Measurements from ENCODE around the gene SLA2. TPM values are rescaled to one million over a fixed set of nuclear protein-coding genes. Genes with fewer than 3 reads are reported as not detected.
"Not testable (repeated sequence)": the region's sequence is repeated elsewhere in the genome, so short reads cannot be mapped to it uniquely, and the experiment has no call there.

The SLA2 gene
- total RNA-seq, 2 experiments from 2014 or later = 48.7 to 52.6 TPM

DNA sequence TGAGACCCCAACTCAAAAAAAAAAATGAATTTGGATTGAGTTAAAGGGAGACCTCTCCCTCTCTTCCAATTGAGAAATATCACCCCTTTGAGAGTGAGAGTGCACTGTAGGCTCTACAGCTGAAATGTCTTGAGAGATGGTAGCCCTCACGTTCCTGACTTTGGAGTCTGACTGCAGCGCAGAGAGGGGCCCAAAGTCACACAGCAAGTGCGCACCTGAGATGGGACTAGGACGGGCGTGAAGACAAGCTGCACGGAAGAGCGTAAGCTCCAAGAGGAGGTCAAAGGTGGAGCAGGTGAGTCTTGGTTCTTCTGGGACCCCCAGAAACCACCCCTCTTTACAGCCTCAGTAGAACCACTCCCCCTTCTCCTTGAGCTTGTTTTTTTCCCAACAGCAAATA is 643 bp downstream of the SLA2 start:
- Mint-ChIP-seq H3K27me3 (no peaks in the 10 kb centered on the region), H3K4me3 (peak overlapping the region; percentile 81), H3K36me3 (ENCODE audit: low read depth) (peaks cover 24% of the 10 kb centered on the region), H3K27ac (peak overlapping the region; percentile 99), H3K9me3 (ENCODE audit: low read depth) (no peaks in the 10 kb centered on the region), H3K4me1 (peaks cover 41% of the 10 kb centered on the region)
- peak; percentile 23 for DNase-seq
- ATAC-seq = no peak
- ChIA-PET CTCF (interaction anchor here (0.7 to 3.0 kb wide), 10 partner anchors 10 to 243 kb away, joined by 3 to 12 read pairs (median 4); partner anchors contain the start of genes DSN1 and RAB5IF), POLR2A (interaction anchor here (1.1 to 1.3 kb wide), 2 partner anchors 10 to 39 kb away, joined by 3 to 8 read pairs; partner anchors contain the start of gene RAB5IF)
- intact Hi-C loops (cut with DNase I, micrococcal nuclease) = loop anchor here (2.0 kb wide), 3 partner anchors 15 to 39 kb away; no protein-coding TSS in a partner anchor

DNA sequence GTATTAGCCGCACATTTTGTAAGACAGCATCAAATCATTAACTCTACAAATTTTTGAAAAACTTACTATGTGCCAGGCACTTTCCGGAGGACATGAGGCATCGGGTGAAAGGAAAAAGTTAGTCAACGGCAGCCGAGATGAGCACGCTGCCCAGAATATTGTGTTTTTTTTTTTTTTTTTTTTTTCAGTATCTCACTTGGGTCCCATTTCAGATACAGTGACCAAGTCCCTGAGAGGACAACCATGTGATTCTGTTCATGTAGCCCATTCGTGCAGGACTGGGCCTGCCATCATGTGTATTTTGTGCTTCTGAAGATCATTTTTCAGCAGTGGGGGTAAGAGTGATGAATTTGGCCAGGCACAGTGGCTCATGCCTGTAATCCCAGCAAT is 1.3 kb downstream of the SLA2 start:
- intact Hi-C loops (cut with DNase I, micrococcal nuclease) = loop anchor here (1.0 to 2.0 kb wide), 8 partner anchors 14 to 183 kb away; partner anchors contain the start of genes DSN1 (in 1 of the 2), NDRG3 (in 1 of the 2), RAB5IF (in 1 of the 2) and TGIF2 (in 1 of the 2)
- peaks cover 41% of the 10 kb centered on the region for H3K4me1 Mint-ChIP-seq
- POLR2A ChIA-PET = interaction anchor here (0.6 to 1.2 kb wide), 3 partner anchors 49 to 71 kb away, joined by 3 to 4 read pairs (median 3); partner anchors contain the start of gene TGIF2
- no peaks in the 10 kb centered on the region for H3K27me3 Mint-ChIP-seq
- H3K4me3 Mint-ChIP-seq = peak overlapping the region; percentile 81
- H3K36me3 Mint-ChIP-seq (ENCODE audit: low read depth) = peaks cover 26% of the 10 kb centered on the region
- DNase-seq (peak; percentile 77), ATAC-seq (peak; percentile 65)
- no peaks in the 10 kb centered on the region for H3K9me3 Mint-ChIP-seq (ENCODE audit: low read depth)
- peak overlapping the region; percentile 99 for H3K27ac Mint-ChIP-seq
- CTCF ChIA-PET = interaction anchor here (0.6 to 3.0 kb wide), 11 partner anchors 10 to 1026 kb away, joined by 3 to 12 read pairs (median 4); partner anchors contain the start of gene RAB5IF

DNA sequence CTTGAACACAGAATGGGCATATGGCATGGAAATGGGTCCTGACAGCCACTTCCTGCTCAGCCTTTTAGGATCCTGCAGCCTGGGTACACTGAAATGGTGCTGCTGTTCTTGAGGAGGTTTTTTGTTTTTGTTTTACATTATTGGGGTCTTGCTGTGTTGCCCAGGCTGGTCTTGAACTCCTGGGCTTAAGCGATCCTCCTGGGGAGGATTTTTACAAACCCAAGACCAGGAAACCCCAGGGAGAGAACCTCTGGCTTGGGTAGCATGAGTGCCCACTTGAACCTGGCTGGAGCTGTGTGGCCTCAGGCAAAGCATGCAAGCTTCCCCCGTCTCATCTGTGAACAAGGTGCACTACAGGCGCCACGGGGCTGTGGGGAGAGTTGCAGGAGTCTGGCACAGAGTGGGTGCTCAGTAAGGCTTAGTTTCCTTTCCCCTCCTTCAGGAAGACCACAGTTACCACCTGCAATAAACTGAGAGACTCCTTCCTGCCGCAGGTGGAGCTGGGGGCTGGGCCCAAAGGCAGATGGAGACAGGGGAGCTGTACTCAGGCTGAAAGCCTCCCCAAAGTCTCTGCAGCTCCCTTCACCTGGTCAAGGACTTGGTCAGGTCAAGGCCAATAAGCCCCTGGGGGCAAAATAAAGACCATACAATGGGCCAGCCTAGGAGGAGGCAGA is 1.8 kb downstream of the SLA2 start:
- CTCF ChIA-PET = interaction anchor here (0.6 to 3.0 kb wide), 12 partner anchors 11 to 1026 kb away, joined by 3 to 12 read pairs (median 4); partner anchors contain the start of gene RAB5IF
- peak overlapping the region; percentile 99 for H3K27ac Mint-ChIP-seq
- DNase-seq = peak; percentile 78
- no peaks in the 10 kb centered on the region for H3K9me3 Mint-ChIP-seq (ENCODE audit: low read depth)
- peaks cover 41% of the 10 kb centered on the region for H3K4me1 Mint-ChIP-seq
- intact Hi-C loops (cut with DNase I, micrococcal nuclease) = loop anchor here (1.0 to 2.0 kb wide), 8 partner anchors 13 to 183 kb away; partner anchors contain the start of genes DSN1 (in 1 of the 2), NDRG3 (in 1 of the 2), RAB5IF (in 1 of the 2) and TGIF2 (in 1 of the 2)
- H3K4me3 Mint-ChIP-seq = peak overlapping the region; percentile 81
- peaks cover 28% of the 10 kb centered on the region for H3K36me3 Mint-ChIP-seq (ENCODE audit: low read depth)
- ATAC-seq = peak; percentile 70
- no peaks in the 10 kb centered on the region for H3K27me3 Mint-ChIP-seq
- POLR2A ChIA-PET = interaction anchor here (0.6 to 1.2 kb wide), 3 partner anchors 48 to 71 kb away, joined by 3 to 4 read pairs (median 3); partner anchors contain the start of gene TGIF2

DNA sequence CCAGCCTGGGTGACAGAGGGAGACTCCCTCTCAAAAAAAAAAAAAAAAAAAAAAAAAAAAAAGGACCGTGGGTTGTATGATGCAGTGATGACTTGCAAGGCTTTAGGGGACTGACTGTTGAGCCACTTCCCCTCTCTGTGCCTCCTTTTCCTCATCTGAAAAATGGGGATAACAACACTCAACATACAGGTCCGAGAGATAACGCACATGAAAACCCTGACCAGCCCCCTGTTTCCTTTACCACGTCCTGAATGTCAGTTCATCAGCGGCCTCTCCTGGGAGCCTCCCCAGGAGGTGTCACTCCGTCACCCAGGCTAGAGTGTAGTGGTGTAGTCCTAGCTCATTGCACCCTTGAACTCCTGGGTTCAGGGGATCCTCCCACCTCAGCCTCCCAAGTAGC is 3.9 kb downstream of the SLA2 start:
- Mint-ChIP-seq H3K36me3 (ENCODE audit: low read depth) (peaks cover 38% of the 10 kb centered on the region), H3K4me3 (peak overlapping the region; percentile 7), H3K4me1 (peaks cover 39% of the 10 kb centered on the region), H3K27ac (peak overlapping the region; percentile 99), H3K27me3 (no peaks in the 10 kb centered on the region), H3K9me3 (ENCODE audit: low read depth) (no peaks in the 10 kb centered on the region)
- peak; percentile 25 for DNase-seq
- ChIA-PET CTCF (interaction anchor here (0.6 to 3.0 kb wide), 3 partner anchors 28 to 85 kb away, joined by 3 to 12 read pairs (median 8); partner anchors contain the start of gene RAB5IF), POLR2A (no interaction called here)
- intact Hi-C loops (cut with DNase I, micrococcal nuclease) = no loop called here
- ATAC-seq = no peak

DNA sequence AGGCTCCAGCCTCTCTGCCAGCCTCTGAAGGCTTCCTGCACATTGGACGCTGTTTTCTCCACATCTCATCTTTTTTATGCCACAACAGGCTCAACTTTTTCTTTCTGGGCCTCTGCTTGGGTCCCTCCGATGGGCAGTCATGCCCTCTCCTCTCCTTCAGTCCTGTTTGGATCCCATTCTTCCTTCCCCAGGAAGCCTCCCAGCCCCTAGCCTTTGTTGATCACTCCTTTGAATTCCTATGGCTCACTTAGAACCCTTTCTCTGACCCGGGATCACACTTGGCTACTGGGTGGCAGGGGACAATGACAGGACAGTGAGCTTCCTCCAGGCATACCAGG is 4.5 kb downstream of the SLA2 start:
- H3K27ac Mint-ChIP-seq = peak overlapping the region; percentile 29
- H3K4me1 Mint-ChIP-seq = peaks cover 33% of the 10 kb centered on the region
- DNase-seq = no peak
- peaks cover 40% of the 10 kb centered on the region for H3K36me3 Mint-ChIP-seq (ENCODE audit: low read depth)
- H3K9me3 Mint-ChIP-seq (ENCODE audit: low read depth) = no peaks in the 10 kb centered on the region
- intact Hi-C loops (cut with DNase I, micrococcal nuclease) = no loop called here
- H3K27me3 Mint-ChIP-seq = no peaks in the 10 kb centered on the region
- ChIA-PET CTCF (interaction anchor here (2.1 kb wide), 1 partner anchor 28 kb away, joined by 8 read pairs; no protein-coding TSS in a partner anchor), POLR2A (no interaction called here)
- ATAC-seq = no peak
- H3K4me3 Mint-ChIP-seq = no peak overlapping the region

DNA sequence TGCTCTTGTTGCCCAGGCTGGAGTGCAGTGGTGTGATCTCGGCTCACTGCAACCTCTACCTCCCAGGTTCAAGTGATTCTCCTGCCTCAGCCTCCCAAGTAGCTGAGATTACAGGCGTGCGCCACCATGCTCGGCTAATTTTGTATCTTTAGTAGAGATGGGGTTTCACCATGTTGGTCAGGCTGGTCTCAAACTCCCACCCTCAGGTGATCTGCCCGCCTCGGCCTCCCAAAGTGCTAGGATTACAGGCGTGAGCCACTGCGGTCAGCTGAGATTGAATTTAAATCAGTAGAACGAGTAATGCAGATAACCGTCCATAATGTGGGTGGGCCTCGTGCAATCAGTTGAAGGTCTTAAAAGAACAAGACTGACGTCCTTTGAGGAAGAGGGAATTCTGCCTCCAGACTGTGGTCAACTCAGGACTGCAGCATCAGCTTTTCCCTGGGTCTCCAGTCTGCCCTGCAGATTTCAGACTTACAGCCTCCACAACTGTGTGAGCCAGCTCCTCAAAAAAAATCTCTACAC is 7.1 kb downstream of the SLA2 start:
- H3K4me3 Mint-ChIP-seq; H3K27ac Mint-ChIP-seq; H3K27me3 Mint-ChIP-seq; ATAC-seq; intact Hi-C loops (cut with DNase I, micrococcal nuclease); DNase-seq; H3K9me3 Mint-ChIP-seq (ENCODE audit: low read depth); POLR2A ChIA-PET: not testable (repeated sequence)
- Mint-ChIP-seq H3K36me3 (ENCODE audit: low read depth) (peaks cover 32% of the 10 kb centered on the region), H3K4me1 (peaks cover 19% of the 10 kb centered on the region)
- CTCF ChIA-PET = interaction anchor here (0.6 kb wide), 1 partner anchor 495 kb away, joined by 3 read pairs; no protein-coding TSS in a partner anchor

DNA sequence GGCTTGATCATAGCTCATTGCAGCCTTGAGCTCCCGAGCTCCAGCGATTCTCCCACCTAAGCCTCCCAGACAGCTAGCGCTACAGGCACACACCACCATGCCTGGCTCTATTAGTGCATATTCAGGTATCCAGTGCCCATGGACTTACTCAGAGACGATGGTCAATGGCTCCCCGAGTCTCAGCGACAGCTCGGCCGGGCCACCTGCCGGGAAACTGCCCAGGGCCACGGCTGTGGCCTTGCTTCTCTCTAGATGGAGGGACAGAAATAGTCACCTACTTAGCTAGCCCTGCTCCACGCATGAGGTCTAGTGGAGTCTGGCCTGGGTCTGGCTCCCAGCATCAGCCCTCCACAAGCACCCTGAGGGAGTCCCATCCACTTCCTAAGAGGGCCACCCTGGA is 11.7 kb downstream of the SLA2 start:
- intact Hi-C loops (cut with DNase I, micrococcal nuclease) = no loop called here
- ChIA-PET POLR2A (no interaction called here), CTCF (no interaction called here)
- Mint-ChIP-seq H3K9me3 (ENCODE audit: low read depth) (no peaks in the 10 kb centered on the region), H3K4me3 (no peak overlapping the region), H3K4me1 (peaks cover 27% of the 10 kb centered on the region), H3K27ac (peak overlapping the region; percentile 52), H3K36me3 (ENCODE audit: low read depth) (peaks cover 45% of the 10 kb centered on the region), H3K27me3 (no peaks in the 10 kb centered on the region)
- ATAC-seq (no peak), DNase-seq (no peak)

DNA sequence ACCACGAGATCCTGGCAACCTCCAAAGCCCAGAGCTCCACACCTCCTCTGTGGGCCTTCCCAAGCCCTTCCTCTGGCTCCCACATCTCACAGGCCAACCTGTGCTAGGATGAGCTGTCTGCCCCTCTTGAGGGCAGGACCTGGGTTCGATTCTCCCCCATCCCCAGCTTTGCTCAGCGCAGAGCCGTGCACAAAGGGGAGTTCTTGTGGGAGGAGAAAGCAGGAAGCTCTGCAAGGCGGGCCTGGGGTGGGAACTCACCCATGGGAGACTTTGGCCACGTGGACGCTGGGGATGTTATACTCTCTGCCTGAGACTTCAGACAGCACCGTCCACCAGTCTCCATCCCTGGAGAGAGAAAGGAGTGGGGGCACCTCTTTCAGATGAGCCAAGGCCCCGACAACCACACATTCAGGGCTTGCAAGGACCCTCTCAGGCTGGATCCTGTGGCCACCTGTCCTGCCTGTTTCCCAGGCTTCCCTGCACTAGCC is 12.7 kb downstream of the SLA2 start:
- H3K36me3 Mint-ChIP-seq (ENCODE audit: low read depth) = peaks cover 43% of the 10 kb centered on the region

DNA sequence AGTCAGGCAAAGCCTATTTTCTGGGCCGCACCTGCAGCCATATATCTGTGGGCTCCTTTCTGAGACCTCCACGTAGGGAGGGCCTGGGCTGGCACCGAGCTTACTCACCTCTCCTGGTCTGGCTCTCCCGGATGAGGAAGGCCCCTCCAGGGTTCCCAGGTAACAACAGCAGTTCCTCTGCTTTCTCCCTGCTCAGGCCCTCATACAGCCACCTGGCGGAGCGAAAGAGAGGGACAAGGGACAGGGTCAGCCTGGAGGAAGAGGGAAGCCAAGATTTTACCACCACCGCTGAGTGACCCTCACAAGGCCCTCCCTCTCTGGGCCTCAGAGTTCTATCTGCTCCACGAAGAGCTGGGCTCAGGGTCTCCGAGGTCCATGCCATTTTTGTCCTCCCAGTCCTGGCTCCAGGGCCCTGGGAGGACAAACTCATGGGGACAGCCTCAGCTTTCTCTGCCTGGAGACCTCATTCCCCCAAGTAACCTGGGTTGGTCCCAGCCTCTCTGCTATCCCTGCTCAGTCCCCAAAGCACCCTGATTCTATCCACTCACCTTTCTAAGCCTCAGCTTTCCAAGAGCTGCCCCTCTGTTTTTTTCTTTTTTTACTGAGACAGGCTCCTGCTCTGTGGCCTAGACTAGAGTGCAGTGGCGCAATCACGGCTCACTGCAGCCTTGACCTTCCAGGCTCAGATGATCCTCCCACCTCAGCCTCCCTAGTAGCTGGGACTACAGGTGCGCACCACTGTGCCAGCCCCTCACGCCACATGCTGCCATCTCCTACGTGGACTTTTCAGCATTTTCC is 13.3 kb downstream of the SLA2 start:
- CTCF ChIA-PET = interaction anchor here (0.6 to 1.0 kb wide), 3 partner anchors 12 to 243 kb away, joined by 3 to 4 read pairs (median 3); no protein-coding TSS in a partner anchor
- Mint-ChIP-seq H3K27ac (peak overlapping the region; percentile 75), H3K4me1 (peaks cover 36% of the 10 kb centered on the region), H3K9me3 (ENCODE audit: low read depth) (no peaks in the 10 kb centered on the region), H3K4me3 (no peak overlapping the region), H3K36me3 (ENCODE audit: low read depth) (peaks cover 45% of the 10 kb centered on the region), H3K27me3 (no peaks in the 10 kb centered on the region)
- POLR2A ChIA-PET = no interaction called here
- DNase-seq = no peak
- intact Hi-C loops (cut with DNase I, micrococcal nuclease) = no loop called here
- ATAC-seq = no peak

More for the DNA sequence above, 12.7 kb downstream of the SLA2 start:
- ATAC-seq (no peak), DNase-seq (no peak)
- Mint-ChIP-seq H3K9me3 (ENCODE audit: low read depth) (no peaks in the 10 kb centered on the region), H3K4me3 (no peak overlapping the region), H3K4me1 (peaks cover 31% of the 10 kb centered on the region), H3K27me3 (no peaks in the 10 kb centered on the region), H3K27ac (no peak overlapping the region)
- CTCF ChIA-PET = no interaction called here
- intact Hi-C loops (cut with DNase I, micrococcal nuclease) = no loop called here
- POLR2A ChIA-PET = no interaction called here

DNA sequence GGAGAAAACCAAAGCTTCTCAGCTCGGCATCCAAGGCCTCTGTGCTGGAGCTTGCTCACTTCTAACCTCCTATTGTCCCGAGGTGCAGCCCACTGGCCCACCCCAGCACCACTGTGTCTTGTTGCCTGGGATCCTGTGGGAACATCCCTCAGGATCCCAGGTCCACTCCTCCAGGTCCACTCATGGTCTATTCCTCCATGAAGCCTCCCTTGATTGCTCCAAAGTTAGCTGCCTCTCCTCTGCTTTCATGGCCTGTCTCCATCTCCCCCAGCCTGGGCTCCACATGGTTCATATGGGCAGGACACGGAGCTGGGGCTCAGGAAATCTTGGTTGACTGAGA is 13.9 kb downstream of the SLA2 start:
- intact Hi-C loops (cut with DNase I, micrococcal nuclease) = no loop called here
- H3K36me3 Mint-ChIP-seq (ENCODE audit: low read depth) = peaks cover 47% of the 10 kb centered on the region
- ATAC-seq = no peak
- DNase-seq = no peak
- H3K9me3 Mint-ChIP-seq (ENCODE audit: low read depth) = no peaks in the 10 kb centered on the region
- POLR2A ChIA-PET = no interaction called here
- H3K4me3 Mint-ChIP-seq = peak overlapping the region; percentile 18
- no peaks in the 10 kb centered on the region for H3K27me3 Mint-ChIP-seq
- H3K27ac Mint-ChIP-seq = peak overlapping the region; percentile 75
- peaks cover 36% of the 10 kb centered on the region for H3K4me1 Mint-ChIP-seq
- CTCF ChIA-PET = interaction anchor here (0.6 to 1.0 kb wide), 3 partner anchors 12 to 243 kb away, joined by 3 to 4 read pairs (median 3); no protein-coding TSS in a partner anchor

DNA sequence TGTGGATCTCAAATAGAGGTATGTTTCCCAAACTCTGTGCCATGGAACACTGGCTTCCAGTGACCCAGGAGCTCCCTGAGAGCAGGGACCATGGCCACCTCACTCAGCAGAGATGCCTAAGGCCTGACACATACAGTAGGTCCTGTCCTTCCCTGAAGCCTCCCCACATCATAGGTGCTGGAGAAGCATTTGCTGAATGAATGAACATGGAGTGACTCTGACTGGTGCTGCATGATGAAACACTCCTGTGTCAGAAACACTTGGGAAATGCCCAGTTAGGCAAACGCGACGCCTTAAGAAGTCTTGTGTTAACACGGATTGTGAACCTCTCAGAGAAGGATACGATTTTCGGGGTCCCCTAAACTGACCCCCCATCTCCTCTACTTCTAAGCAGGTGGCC is 14.3 kb downstream of the SLA2 start:
- intact Hi-C loops (cut with DNase I, micrococcal nuclease) = loop anchor here in 1 of 2 experiments (2.0 kb wide), 1 partner anchor 13 kb away; no protein-coding TSS in a partner anchor
- no peak for DNase-seq
- no peak for ATAC-seq
- H3K36me3 Mint-ChIP-seq (ENCODE audit: low read depth) = peaks cover 49% of the 10 kb centered on the region
- ChIA-PET POLR2A (no interaction called here), CTCF (interaction anchor here (1.0 kb wide), 1 partner anchor 177 kb away, joined by 3 read pairs; no protein-coding TSS in a partner anchor)
- H3K27ac Mint-ChIP-seq = peak overlapping the region; percentile 75
- H3K4me1 Mint-ChIP-seq = peaks cover 39% of the 10 kb centered on the region
- H3K27me3 Mint-ChIP-seq = no peaks in the 10 kb centered on the region
- H3K4me3 Mint-ChIP-seq = no peak overlapping the region
- H3K9me3 Mint-ChIP-seq (ENCODE audit: low read depth) = no peaks in the 10 kb centered on the region
